ENCODE data around the gene LEPR. TPM values are rescaled to one million over a fixed set of nuclear protein-coding genes. Genes with fewer than 3 reads are reported as not detected.
"Not testable (repeated sequence)": the region's sequence is repeated elsewhere in the genome, so short reads cannot be mapped to it uniquely, and the experiment has no call there.

LEPR gene
- polyA plus RNA-seq, 10 donors, result 6.8 to 12.7 (median 10.4) TPM

- DNase-seq, result no peak
Observed at GRCh38 chr1:65437616-65438015, 17.1 kb downstream of the LEPR start.

- DNase-seq, result no peak
Observed at GRCh38 chr1:65440322-65440900, 19.9 kb downstream of the LEPR start.

GRCh38 chr1:65440915-65441314, 20.4 kb downstream of the LEPR start:
- DNase-seq, result peak in 1 of 3 donors; percentile 26

- DNase-seq, result no peak
Observed at GRCh38 chr1:65441464-65441863, 21.0 kb downstream of the LEPR start.

GRCh38 chr1:65442442-65442841, 22.0 kb downstream of the LEPR start:
- no peak for DNase-seq

- DNase-seq, result no peak
Observed at GRCh38 chr1:65443647-65444046, 23.2 kb downstream of the LEPR start.

- no peak for DNase-seq
Observed at GRCh38 chr1:65444128-65444640, 23.7 kb downstream of the LEPR start.

- DNase-seq, result no peak
Observed at GRCh38 chr1:65445837-65446236, 25.4 kb downstream of the LEPR start.

- DNase-seq, result no peak
Observed at GRCh38 chr1:65449214-65449823, 28.9 kb downstream of the LEPR start.

- DNase-seq, result not testable (repeated sequence)
Observed at GRCh38 chr1:65455678-65456077, 35.2 kb downstream of the LEPR start.

GRCh38 chr1:65456481-65456880, 36.0 kb downstream of the LEPR start:
- DNase-seq, result no peak

- DNase-seq, result no peak
Observed at GRCh38 chr1:65457868-65458267, 37.4 kb downstream of the LEPR start.

- no peak for DNase-seq
Observed at GRCh38 chr1:65458730-65459396, 38.4 kb downstream of the LEPR start.

- no peak for DNase-seq
Observed at GRCh38 chr1:65459397-65459768, 38.9 kb downstream of the LEPR start.

- DNase-seq, result not testable (repeated sequence)
Observed at GRCh38 chr1:65465837-65466236, 45.4 kb downstream of the LEPR start.

- no peak for DNase-seq
Observed at GRCh38 chr1:65467536-65467935, 47.1 kb downstream of the LEPR start.

- DNase-seq, result peak in 1 of 3 donors; percentile 48
Observed at GRCh38 chr1:65469126-65469888, 48.8 kb downstream of the LEPR start.

- peak; percentile 43 to 81 (median 59) for DNase-seq
Observed at GRCh38 chr1:65469889-65470340, 49.4 kb downstream of the LEPR start.
